ENCODE measurements around the gene KLF12. TPM values are rescaled to one million over a fixed set of nuclear protein-coding genes. Genes with fewer than 3 reads are reported as not detected.

Gene KLF12
- total and polyA plus RNA-seq, 9 of the 15 experiments (the other 6 are each of a cell fraction or from before 2014, with no cell fraction given), result under 0.01 to 0.07 (median 0.05) TPM; not detected in 3

- Histone ChIP-seq H4K20me1 (replicated peaks; ENCODE audit: control insufficient read depth, insufficient read depth, low read length) (no peaks in the 10 kb centered on the region), H3K9me1 (ENCODE audit: control insufficient read depth, insufficient read depth, low read length) (no peaks in the 10 kb centered on the region), H3K4me1 (replicated peaks in 1 of 2; ENCODE audit: control insufficient read depth in 2 of 2, insufficient read depth in 2 of 2, low read length in 2 of 2) (no peaks in the 10 kb centered on the region), H3K27ac (ENCODE audit: extremely low read depth, low read depth, low read length) (no peak overlapping the region), H3K36me3 (ENCODE audit: control insufficient read depth, insufficient read depth, low read length) (no peaks in the 10 kb centered on the region), H3K9me3 (replicated peaks; ENCODE audit: control insufficient read depth, insufficient read depth, low read depth, low read length) (no peaks in the 10 kb centered on the region), H3K4me2 (ENCODE audit: insufficient read depth, low read length) (no peak overlapping the region), H3K27me3 (ENCODE audit: control insufficient read depth in 2 of 2, insufficient read depth in 2 of 2, low read length in 2 of 2) (no peaks in the 10 kb centered on the region), H3K9ac (ENCODE audit: insufficient read depth in 1 of 2, low read depth in 2 of 2, low read length in 2 of 2) (no peak overlapping the region), H2AFZ (ENCODE audit: low read depth, low read length) (no peak overlapping the region), H3K4me3 (no peak overlapping the region), H3K79me2 (ENCODE audit: control insufficient read depth, insufficient read depth, low read length) (no peaks in the 10 kb centered on the region)
- FAIRE-seq (no peak), DNase-seq (ENCODE audit: extremely low read depth in 1 of 4, low spot score in 3 of 4) (no peak), ATAC-seq (no peak)
- in situ Hi-C loops (cut with MboI) (no loop called here), intact Hi-C loops (cut with micrococcal nuclease) (no loop called here)
- no TSS peak for BruUV-seq (replicated peaks)
- WGBS (ENCODE audit: insufficient coverage, low coverage, missing lambda C conversion rate), result 0% methylated on average over 4 of the region's 5 CpGs
- ChIA-PET POLR2A (interaction anchor here (0.7 kb wide), 1 partner anchor 16 kb away, joined by 4 read pairs; no protein-coding TSS in a partner anchor), CTCF (ENCODE audit: low intra/inter-chr PET ratio) (no interaction called here)
- TF ChIP-seq XRCC4 (IDR thresholded peaks at IDR 0.05; ENCODE audit: extremely low read depth, insufficient read depth, insufficient read length) (no peak), L3MBTL2 (IDR thresholded peaks at IDR 0.05) (no peak), SFPQ (IDR thresholded peaks at IDR 0.05; ENCODE audit: low read depth, low read length) (no peak), PATZ1 (CRISPR knock-in tag; IDR thresholded peaks at IDR 0.05; ENCODE audit: borderline replicate concordance) (no peak), DNMT1 (IDR thresholded peaks at IDR 0.05) (no peak), STAG1 (CRISPR knock-in tag; IDR thresholded peaks at IDR 0.05; ENCODE audit: borderline replicate concordance) (no peak), YY1 (IDR thresholded peaks at IDR 0.05; ENCODE audit: borderline replicate concordance in 1 of 3, control insufficient read depth in 1 of 3, extremely low read depth in 1 of 3, insufficient read depth in 3 of 3, insufficient read length in 1 of 3, insufficient replicate concordance in 2 of 3, low read depth in 1 of 3, low read length in 2 of 3) (no peak), NCOR1 (IDR thresholded peaks at IDR 0.05) (no peak), EGR1 (conservative IDR thresholded peaks at IDR 0.05) (no peak), HEY1 (CRISPR knock-in tag; IDR thresholded peaks at IDR 0.05; ENCODE audit: borderline replicate concordance) (no peak), CSDE1 (IDR thresholded peaks at IDR 0.05) (no peak), ZNF77 (CRISPR knock-in tag; IDR thresholded peaks at IDR 0.05) (no peak), ZFP30 (CRISPR knock-in tag; IDR thresholded peaks at IDR 0.05; ENCODE audit: borderline replicate concordance) (no peak), PHTF2 (CRISPR knock-in tag; IDR thresholded peaks at IDR 0.05) (no peak), E2F3 (CRISPR knock-in tag; IDR thresholded peaks at IDR 0.05) (no peak), SIRT6 (IDR thresholded peaks at IDR 0.05; ENCODE audit: low read depth, low read length) (no peak), ZNF146 (CRISPR knock-in tag; IDR thresholded peaks at IDR 0.05; ENCODE audit: unreplicated experiment) (no peak)
Measured at GRCh38 chr13:74111901-74112824, 22.0 kb downstream of the KLF12 start.
